Neural progenitor cell (in vitro differentiated cells): ENCODE data around the gene NPR2. TPM values are rescaled to one million over a fixed set of nuclear protein-coding genes. Genes with fewer than 3 reads are reported as not detected.

Experiments
- DNase-seq: peaks from one replicate; pipeline ENCODE4 v3.0.0-alpha.2; 2016; ENCODE audit warnings: low spot score
- H2AFZ ChIP-seq: fragments of 200-600 bp; sonication (generic); replicated peaks from 2 replicates; pipeline ENCODE4 v1.6.1; 2016; ENCODE audit warnings: antibody characterized with exemption
- H3F3A ChIP-seq: fragments of 200-600 bp; sonication (generic); 2 replicates; pipeline ENCODE4 v1.6.1; 2016; ENCODE audit warnings: antibody characterized with exemption, low read depth
- H3K27ac ChIP-seq: fragments of 200-600 bp; sonication (generic); 2 replicates; pipeline ENCODE4 v1.5.1; 2016; ENCODE audit warnings: mild to moderate bottlenecking
- H3K27me3 ChIP-seq: fragments of 200-600 bp; sonication (generic); 2 replicates; pipeline ENCODE4 v1.6.1; 2016; ENCODE audit warnings: mild to moderate bottlenecking, moderate library complexity
- H3K36me3 ChIP-seq: fragments of 200-600 bp; sonication (generic); 2 replicates; pipeline ENCODE4 v1.5.1; 2016
- H3K4me1 ChIP-seq: fragments of 200-600 bp; sonication (generic); 2 replicates; pipeline ENCODE4 v1.6.1; 2016; ENCODE audit warnings: mixed run types
- H3K4me2 ChIP-seq: fragments of 200-600 bp; sonication (generic); 2 replicates; pipeline ENCODE4 v1.6.1; 2016
- H3K4me3 ChIP-seq: fragments of 200-600 bp; sonication (generic); 2 replicates; pipeline ENCODE4 v1.5.1; 2016
- H3K79me2 ChIP-seq: fragments of 200-600 bp; sonication (generic); 2 replicates; pipeline ENCODE4 v1.6.1; 2016; ENCODE audit warnings: low read depth
- H3K9ac ChIP-seq: fragments of 200-600 bp; sonication (generic); 2 replicates; pipeline ENCODE4 v1.6.1; 2016
- H3K9me3 ChIP-seq: fragments of 200-600 bp; sonication (generic); 2 replicates; pipeline ENCODE4 v1.5.1; 2016; ENCODE audit warnings: low read depth
- H4K20me1 ChIP-seq: fragments of 200-600 bp; sonication (generic); 2 replicates; pipeline ENCODE4 v1.6.1; 2016; ENCODE audit warnings: low read depth
- H3K27ac Mint-ChIP-seq: 3 replicates; pipeline ENCODE4 v1.8.0; 2021; ENCODE audit warnings: mixed read lengths
- H3K27me3 Mint-ChIP-seq: 2 replicates; pipeline ENCODE4 v1.8.0; 2022; ENCODE audit warnings: low read depth, mild to moderate bottlenecking, inconsistent platforms, moderate library complexity, mixed read lengths; ENCODE audit not compliant: insufficient read depth
- H3K36me3 Mint-ChIP-seq: 3 replicates; pipeline ENCODE4 v1.8.0; 2021; ENCODE audit warnings: mixed read lengths
- H3K4me1 Mint-ChIP-seq: 3 replicates; pipeline ENCODE4 v1.8.0; 2021; ENCODE audit warnings: mixed read lengths
- H3K4me3 Mint-ChIP-seq: 3 replicates; pipeline ENCODE4 v1.8.0; 2021; ENCODE audit warnings: mild to moderate bottlenecking, moderate library complexity, mixed read lengths
- H3K9me3 Mint-ChIP-seq: 3 replicates; pipeline ENCODE4 v1.8.0; 2020; ENCODE audit warnings: mixed read lengths
- EZH2 ChIP-seq: fragments of 200-600 bp; sonication (generic); IDR thresholded peaks from 2 replicates; pipeline ENCODE4 v1.6.1; 2017; ENCODE audit warnings: antibody characterized with exemption, mild to moderate bottlenecking, moderate library complexity
- EZH2phosphoT487 ChIP-seq: fragments of 200-600 bp; sonication (generic); IDR thresholded peaks from 2 replicates; pipeline ENCODE4 v1.6.1; 2017; ENCODE audit warnings: antibody characterized with exemption
- total RNA-seq: library from RNA; depleted of rRNA; stranded (reverse); fragments of >200 nt; gene quantifications from 2 replicates; pipeline ENCODE4 v1.2.3, GENCODE V29; 2015; ENCODE audit warnings: low replicate concordance
- TF ChIP-seq, protein P1 (sequence below): fragments of 200-600 bp; sonication (generic); IDR thresholded peaks from 2 replicates; pipeline ENCODE4 v1.5.1; 2017; ENCODE audit warnings: antibody characterized with exemption, mild to moderate bottlenecking

Gene NPR2
- total RNA-seq, 1 donor from 2014 or later, result 5.6 TPM

DNA sequence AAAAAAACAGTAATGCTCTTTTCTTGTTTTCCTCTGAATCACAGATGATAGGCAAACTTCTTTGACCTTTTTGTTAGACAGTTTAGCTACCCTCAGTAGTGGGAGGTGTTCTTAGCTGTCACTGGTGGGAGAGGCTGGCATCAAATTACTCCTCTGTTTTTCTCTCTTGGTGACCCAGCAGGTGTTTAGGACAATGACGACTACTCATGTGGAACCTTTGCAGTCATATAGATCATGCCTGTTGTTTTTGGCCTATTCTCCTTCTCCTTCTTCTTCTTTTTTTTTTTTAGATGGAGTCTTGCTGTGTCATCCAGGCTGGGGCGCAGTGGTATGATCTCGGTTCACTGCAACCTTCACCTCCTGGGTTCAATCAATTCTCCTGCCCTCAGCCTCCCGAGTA is 15.4 kb upstream of the NPR2 start:
- Histone ChIP-seq H3F3A (peaks cover 17% of the 10 kb centered on the region), H3K4me1 (peaks cover 18% of the 10 kb centered on the region), H4K20me1 (peaks cover 26% of the 10 kb centered on the region), H3K27me3 (no peaks in the 10 kb centered on the region), H3K27ac (no peak overlapping the region), H2AFZ (no peak overlapping the region), H3K9me3 (no peaks in the 10 kb centered on the region), H3K36me3 (no peaks in the 10 kb centered on the region), H3K4me3 (peak overlapping the region; percentile 9), H3K9ac (no peak overlapping the region), H3K4me2 (peak overlapping the region; percentile 52), H3K79me2 (no peaks in the 10 kb centered on the region)
- Mint-ChIP-seq H3K4me3 (no peak overlapping the region), H3K4me1 (peaks cover 18% of the 10 kb centered on the region), H3K9me3 (no peaks in the 10 kb centered on the region), H3K27ac (peak overlapping the region; percentile 30), H3K27me3 (no peaks in the 10 kb centered on the region), H3K36me3 (no peaks in the 10 kb centered on the region)
- no peak for DNase-seq
- TF ChIP-seq EZH2 (no peak), EZH2phosphoT487 (no peak)
- TF ChIP-seq, protein P1, sequence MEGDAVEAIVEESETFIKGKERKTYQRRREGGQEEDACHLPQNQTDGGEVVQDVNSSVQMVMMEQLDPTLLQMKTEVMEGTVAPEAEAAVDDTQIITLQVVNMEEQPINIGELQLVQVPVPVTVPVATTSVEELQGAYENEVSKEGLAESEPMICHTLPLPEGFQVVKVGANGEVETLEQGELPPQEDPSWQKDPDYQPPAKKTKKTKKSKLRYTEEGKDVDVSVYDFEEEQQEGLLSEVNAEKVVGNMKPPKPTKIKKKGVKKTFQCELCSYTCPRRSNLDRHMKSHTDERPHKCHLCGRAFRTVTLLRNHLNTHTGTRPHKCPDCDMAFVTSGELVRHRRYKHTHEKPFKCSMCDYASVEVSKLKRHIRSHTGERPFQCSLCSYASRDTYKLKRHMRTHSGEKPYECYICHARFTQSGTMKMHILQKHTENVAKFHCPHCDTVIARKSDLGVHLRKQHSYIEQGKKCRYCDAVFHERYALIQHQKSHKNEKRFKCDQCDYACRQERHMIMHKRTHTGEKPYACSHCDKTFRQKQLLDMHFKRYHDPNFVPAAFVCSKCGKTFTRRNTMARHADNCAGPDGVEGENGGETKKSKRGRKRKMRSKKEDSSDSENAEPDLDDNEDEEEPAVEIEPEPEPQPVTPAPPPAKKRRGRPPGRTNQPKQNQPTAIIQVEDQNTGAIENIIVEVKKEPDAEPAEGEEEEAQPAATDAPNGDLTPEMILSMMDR, result no peak

DNA sequence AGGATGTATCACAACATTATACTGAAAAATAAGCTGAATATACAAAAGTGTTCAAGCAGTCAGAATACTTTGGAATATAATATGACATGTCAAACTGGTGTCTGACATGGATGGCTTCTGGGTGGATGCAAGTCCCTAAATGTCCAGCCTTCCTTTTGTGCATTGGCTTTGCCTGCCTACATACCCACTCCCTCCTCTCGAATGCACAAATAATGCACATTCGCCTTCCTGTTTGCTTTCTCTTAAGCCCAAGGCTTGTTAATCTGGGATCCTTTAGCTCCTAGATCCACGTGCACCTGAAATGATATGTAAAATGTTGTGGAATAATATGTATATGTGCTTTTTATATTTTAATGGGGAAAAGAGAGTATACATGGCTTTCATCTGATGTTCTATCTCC is 12.9 kb upstream of the NPR2 start:
- no peak overlapping the region for H2AFZ ChIP-seq
- no peak overlapping the region for H3K27ac ChIP-seq
- Mint-ChIP-seq H3K4me3 (no peak overlapping the region), H3K27me3 (no peaks in the 10 kb centered on the region), H3K9me3 (no peaks in the 10 kb centered on the region), H3K27ac (no peak overlapping the region), H3K4me1 (peaks cover 20% of the 10 kb centered on the region), H3K36me3 (peaks cover 2% of the 10 kb centered on the region)
- peaks cover 17% of the 10 kb centered on the region for H3F3A ChIP-seq
- TF ChIP-seq EZH2phosphoT487 (no peak), EZH2 (no peak)
- TF ChIP-seq, protein P1, result no peak
- no peaks in the 10 kb centered on the region for H3K79me2 ChIP-seq
- H3K4me3 ChIP-seq, result no peak overlapping the region
- no peak overlapping the region for H3K4me2 ChIP-seq
- peaks cover 25% of the 10 kb centered on the region for H4K20me1 ChIP-seq
- no peaks in the 10 kb centered on the region for H3K27me3 ChIP-seq
- no peaks in the 10 kb centered on the region for H3K9me3 ChIP-seq
- H3K4me1 ChIP-seq, result peaks cover 18% of the 10 kb centered on the region
- H3K36me3 ChIP-seq, result no peaks in the 10 kb centered on the region
- no peak for DNase-seq
- H3K9ac ChIP-seq, result no peak overlapping the region

DNA sequence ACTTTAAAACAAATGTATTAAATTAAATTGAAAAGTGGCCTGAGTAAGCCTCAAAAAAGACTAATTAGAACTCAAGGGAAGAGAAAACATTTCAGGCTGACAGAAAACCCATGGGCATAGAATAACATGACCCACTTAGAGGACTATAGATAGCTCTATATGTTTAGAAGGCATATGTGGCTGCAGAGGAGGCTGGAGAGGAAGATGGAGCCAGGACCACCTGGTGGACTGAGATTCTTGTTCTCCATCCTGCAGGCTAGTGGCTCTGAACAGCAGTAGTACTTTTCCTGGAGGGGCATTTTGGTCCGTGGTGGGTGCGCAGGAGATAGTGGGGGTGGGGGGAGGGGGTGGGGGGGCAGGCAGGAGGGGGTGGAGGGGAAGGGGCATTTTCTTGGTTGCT is 10.3 kb upstream of the NPR2 start:
- no peak overlapping the region for H3K4me2 ChIP-seq
- no peak overlapping the region for H3K27ac Mint-ChIP-seq
- TF ChIP-seq, protein P1, result no peak
- TF ChIP-seq EZH2 (no peak), EZH2phosphoT487 (no peak)
- H3K4me1 Mint-ChIP-seq, result peaks cover 7% of the 10 kb centered on the region
- no peaks in the 10 kb centered on the region for H3K27me3 ChIP-seq
- peaks cover 2% of the 10 kb centered on the region for H3K27me3 Mint-ChIP-seq
- H3K9me3 ChIP-seq, result no peaks in the 10 kb centered on the region
- peaks cover 1% of the 10 kb centered on the region for H3F3A ChIP-seq
- H3K4me3 Mint-ChIP-seq, result no peak overlapping the region
- H3K36me3 ChIP-seq, result no peaks in the 10 kb centered on the region
- H3K9ac ChIP-seq, result no peak overlapping the region
- no peak overlapping the region for H3K4me3 ChIP-seq
- no peak overlapping the region for H3K27ac ChIP-seq
- no peaks in the 10 kb centered on the region for H3K79me2 ChIP-seq
- H3K36me3 Mint-ChIP-seq, result peaks cover 4% of the 10 kb centered on the region
- DNase-seq, result no peak
- no peak overlapping the region for H2AFZ ChIP-seq
- peaks cover 2% of the 10 kb centered on the region for H3K4me1 ChIP-seq
- no peaks in the 10 kb centered on the region for H3K9me3 Mint-ChIP-seq
- peaks cover 7% of the 10 kb centered on the region for H4K20me1 ChIP-seq

DNA sequence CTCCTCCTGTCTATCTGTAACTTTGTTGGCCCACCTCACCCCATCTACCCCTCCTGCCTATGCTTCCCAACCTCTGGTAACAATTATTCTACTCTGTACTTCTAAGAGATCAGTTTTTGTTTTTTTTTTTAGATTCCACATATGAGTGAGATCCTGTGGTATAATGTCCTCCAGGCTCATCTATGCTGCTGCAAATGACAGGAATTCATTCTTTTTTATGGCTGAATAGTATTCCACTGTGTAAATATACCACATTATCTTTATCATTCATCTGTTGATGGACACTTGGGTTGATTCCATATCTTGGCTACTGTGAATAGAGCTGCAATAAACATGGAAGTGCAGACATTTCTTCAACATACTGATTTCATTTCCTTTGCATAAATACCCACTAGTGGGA is 8.0 kb upstream of the NPR2 start:
- no peak for DNase-seq
- no peaks in the 10 kb centered on the region for H3K79me2 ChIP-seq
- H3F3A ChIP-seq, result no peaks in the 10 kb centered on the region
- no peak overlapping the region for H3K4me3 ChIP-seq
- peaks cover 4% of the 10 kb centered on the region for H3K36me3 Mint-ChIP-seq
- no peak overlapping the region for H2AFZ ChIP-seq
- peaks cover 2% of the 10 kb centered on the region for H3K27me3 Mint-ChIP-seq
- H3K9ac ChIP-seq, result no peak overlapping the region
- no peak overlapping the region for H3K27ac Mint-ChIP-seq
- peaks cover 4% of the 10 kb centered on the region for H4K20me1 ChIP-seq
- peaks cover 2% of the 10 kb centered on the region for H3K4me1 Mint-ChIP-seq
- H3K4me3 Mint-ChIP-seq, result no peak overlapping the region
- H3K4me1 ChIP-seq, result no peaks in the 10 kb centered on the region
- H3K9me3 Mint-ChIP-seq, result no peaks in the 10 kb centered on the region
- no peaks in the 10 kb centered on the region for H3K27me3 ChIP-seq
- TF ChIP-seq, protein P1, result no peak
- TF ChIP-seq EZH2phosphoT487, result no peak
- no peak for TF ChIP-seq EZH2
- H3K27ac ChIP-seq, result no peak overlapping the region
- H3K4me2 ChIP-seq, result no peak overlapping the region
- H3K9me3 ChIP-seq, result no peaks in the 10 kb centered on the region
- no peaks in the 10 kb centered on the region for H3K36me3 ChIP-seq
